K562 (cell line): ENCODE data around the gene TAF8. TPM values are rescaled to one million over a fixed set of nuclear protein-coding genes. Genes with fewer than 3 reads are reported as not detected.
A peak's percentile ranks its signal among the peaks of the same experiment; 100 is the strongest.

Experiments
- ATAC-seq: fragments of 200-7000 bp; cut with Tn5 transposase; 3 replicates; pipeline ENCODE4 v1.9.1; 2020; ENCODE audit warnings: moderate library complexity
- BruUV-seq: library from RNA; stranded (reverse); fragments of 400-500 nt; replicated peaks from 2 replicates; lab custom pipeline; 2021; lab: Mats Ljungman, UMichigan
- CTCF ChIA-PET: fragments of 300-600 bp; formaldehyde crosslinking; extraction: SDS; loops from one replicate; lab custom pipeline; 2021; ENCODE audit warnings: low intra/inter-chr PET ratio; lab: Yijun Ruan, JAX
- POLR2A ChIA-PET: fragments of 300-600, 350-650 bp; sonication (Branson Sonifier 250); formaldehyde crosslinking; extraction: SDS; loops from one replicate; lab custom pipeline; 2021; ENCODE audit warnings: antibody characterized with exemption, inconsistent platforms; lab: Yijun Ruan, JAX
- DNase-seq, 4 experiments: peaks; one replicate each; pipeline versions ENCODE4 v3.0.0 to v3.0.0-alpha.2; 2011 to 2018; ENCODE audit warnings: low spot score in 3 of 4, mixed read lengths in 3 of 4; ENCODE audit errors: extremely low read depth in 1 of 4
- FAIRE-seq: peaks from 2 replicates; lab custom pipeline; 2011; peaks lifted over from hg19 to GRCh38; lab: Jason Lieb, UNC
- H2AFZ ChIP-seq: 2 replicates; pipeline ENCODE4 v1.6.0; 2011; ENCODE audit warnings: low read depth, low read length, control low read depth, inconsistent platforms
- H3K27ac ChIP-seq: fragments of 200-600 bp; 3 replicates; pipeline ENCODE4 v1.8.0; 2011; ENCODE audit warnings: low read depth, mild to moderate bottlenecking, control low read depth, inconsistent platforms, low read length, moderate library complexity, mixed read lengths; ENCODE audit errors: extremely low read depth
- H3K27me3 ChIP-seq, 2 experiments: fragments of 300-600 bp in 1 of 2; 2 replicates in 1 of 2; 3 replicates in 1 of 2; pipeline versions ENCODE4 v1.6.0 to v1.8.0; 2011; ENCODE audit warnings: inconsistent platforms in 2 of 2, low read length in 2 of 2, mild to moderate bottlenecking in 1 of 2, mixed read lengths in 1 of 2, moderate library complexity in 1 of 2; ENCODE audit not compliant: control insufficient read depth in 2 of 2, insufficient read depth in 2 of 2
- H3K36me3 ChIP-seq: fragments of 300-600 bp; 3 replicates; pipeline ENCODE4 v1.8.0; 2011; ENCODE audit warnings: mild to moderate bottlenecking, low read length, inconsistent platforms; ENCODE audit not compliant: control insufficient read depth, insufficient read depth
- H3K4me1 ChIP-seq, 2 experiments: fragments of 200-600 bp in 1 of 2; replicated peaks in 1 of 2; 2 replicates in 1 of 2; 3 replicates in 1 of 2; pipeline versions ENCODE4 v1.5.1 to v1.8.0; 2011; ENCODE audit warnings: inconsistent platforms in 2 of 2, low read length in 2 of 2, mild to moderate bottlenecking in 1 of 2, mixed read lengths in 1 of 2, moderate library complexity in 1 of 2; ENCODE audit not compliant: control insufficient read depth in 2 of 2, insufficient read depth in 2 of 2
- H3K4me2 ChIP-seq: 2 replicates; pipeline ENCODE4 v1.6.1; 2011; ENCODE audit warnings: low read length, control low read depth, inconsistent platforms, mixed read lengths; ENCODE audit not compliant: insufficient read depth
- H3K4me3 ChIP-seq: fragments of 200-600 bp; sonication (generic), shearing (Covaris generic); 2 replicates; pipeline ENCODE4 v1.5.1; 2016; ENCODE audit warnings: control low read depth, inconsistent platforms
- H3K79me2 ChIP-seq: fragments of 200-600 bp; 3 replicates; pipeline ENCODE4 v1.8.0; 2011; ENCODE audit warnings: low read length, inconsistent platforms; ENCODE audit not compliant: control insufficient read depth, insufficient read depth
- H3K9ac ChIP-seq, 2 experiments: 2 replicates each; pipeline versions ENCODE4 v1.6.0 to v1.6.1; 2011; ENCODE audit warnings: low read depth in 2 of 2, low read length in 2 of 2, control low read depth in 1 of 2, inconsistent platforms in 1 of 2, mild to moderate bottlenecking in 1 of 2, mixed read lengths in 1 of 2; ENCODE audit not compliant: insufficient read depth in 1 of 2
- H3K9me1 ChIP-seq: one replicate; pipeline ENCODE4 v1.6.0; 2011; ENCODE audit warnings: inconsistent platforms, mild to moderate bottlenecking, low read length, moderate library complexity; ENCODE audit not compliant: control insufficient read depth, insufficient read depth
- H3K9me3 ChIP-seq: replicated peaks from 2 replicates; pipeline ENCODE4 v1.5.1; 2011; ENCODE audit warnings: low read depth, low read length, inconsistent platforms; ENCODE audit not compliant: control insufficient read depth, insufficient read depth
- H4K20me1 ChIP-seq: replicated peaks from 2 replicates; pipeline ENCODE4 v1.6.1; 2011; ENCODE audit warnings: low read length, inconsistent platforms, mixed read lengths; ENCODE audit not compliant: control insufficient read depth, insufficient read depth
- CREB3 ChIP-seq: fragments of 450-650 bp; conservative IDR thresholded peaks from 2 replicates; pipeline ENCODE4 v1.6.1; 2016; ENCODE audit warnings: missing genetic modification characterization, low read depth, mild to moderate bottlenecking, missing compliant biosample characterization, moderate library complexity
- HCFC1 ChIP-seq: IDR thresholded peaks from 2 replicates; pipeline ENCODE4 v1.6.1; 2012; ENCODE audit warnings: low read depth, low read length, improper control_type of control experiment
- HSF4 ChIP-seq: fragments of 250-450 bp; sonication (Bioruptor Pico); IDR thresholded peaks from 2 replicates; pipeline ENCODE4 v2.1.2; 2022; ENCODE audit warnings: mild to moderate bottlenecking, moderate library complexity, borderline replicate concordance
- JUND ChIP-seq, 2 experiments: IDR thresholded peaks; 2 replicates in 1 of 2; 3 replicates in 1 of 2; pipeline ENCODE4 v1.6.1; 2011; ENCODE audit warnings: borderline replicate concordance in 2 of 2, low read depth in 2 of 2, low read length in 2 of 2, improper control_type of control experiment in 1 of 2, missing biosample characterization in 1 of 2, missing genetic modification characterization in 1 of 2, missing genetic modification reagents in 1 of 2
- MCM3 ChIP-seq: fragments of 450-650 bp; IDR thresholded peaks from 2 replicates; pipeline ENCODE4 v1.6.1; 2016
- MCM5 ChIP-seq: fragments of 450-650 bp; IDR thresholded peaks from 2 replicates; pipeline ENCODE4 v1.6.1; 2016; ENCODE audit warnings: low read depth
- NR2C2 ChIP-seq, 2 experiments: fragments of 200-800 bp in 1 of 2; sonication (Bioruptor generic) in 1 of 2; sonication (generic) in 1 of 2; formaldehyde crosslinking in 1 of 2; IDR thresholded peaks; 2 replicates each; pipeline versions ENCODE4 v1.6.1 to v1.8.0; 2016 to 2022; ENCODE audit warnings: mild to moderate bottlenecking in 1 of 2, missing compliant biosample characterization in 1 of 2, missing genetic modification characterization in 1 of 2, missing genetic modification reagents in 1 of 2
- PBX2 ChIP-seq, 2 experiments: IDR thresholded peaks in 1 of 2; conservative IDR thresholded peaks in 1 of 2; 2 replicates each; pipeline ENCODE4 v1.6.1; 2016; ENCODE audit warnings: low read depth in 2 of 2, mild to moderate bottlenecking in 1 of 2, missing compliant biosample characterization in 1 of 2, missing genetic modification characterization in 1 of 2, moderate library complexity in 1 of 2
- PCBP1 ChIP-seq: fragments of 200-400 bp; formaldehyde crosslinking; IDR thresholded peaks from 2 replicates; pipeline ENCODE4 v1.6.1; 2018; ENCODE audit warnings: mild to moderate bottlenecking, low read depth, low read length; ENCODE audit not compliant: poor library complexity, severe bottlenecking
- PML ChIP-seq: IDR thresholded peaks from 2 replicates; pipeline ENCODE4 v1.6.1; 2012; ENCODE audit warnings: low read length, inconsistent platforms
- STAG1 ChIP-seq: sonication (generic); formaldehyde crosslinking; IDR thresholded peaks from 2 replicates; pipeline ENCODE4 v1.5.0; 2020; ENCODE audit warnings: missing genetic modification reagents, borderline replicate concordance
- STAT6 ChIP-seq: sonication (generic); formaldehyde crosslinking; IDR thresholded peaks from 2 replicates; pipeline ENCODE4 v1.8.1; 2023; ENCODE audit warnings: mild to moderate bottlenecking, missing genetic modification reagents
- ZBTB8A ChIP-seq: fragments of 450-650 bp; IDR thresholded peaks from 2 replicates; pipeline ENCODE4 v1.6.1; 2018; ENCODE audit warnings: mild to moderate bottlenecking, moderate library complexity; ENCODE audit not compliant: partially characterized antibody
- ZNF436 ChIP-seq: fragments of 250-450, 450-650 bp; sonication (Bioruptor Pico); formaldehyde crosslinking; IDR thresholded peaks from 2 replicates; pipeline ENCODE4 v1.7.0; 2020; ENCODE audit warnings: mild to moderate bottlenecking
- ZNF561 ChIP-seq: fragments of 450-650 bp; formaldehyde crosslinking; conservative IDR thresholded peaks from 2 replicates; pipeline ENCODE4 v1.4.0; 2020; ENCODE audit warnings: mild to moderate bottlenecking, moderate library complexity
- ZNF589 ChIP-seq: fragments of 200-800 bp; sonication (Bioruptor generic); IDR thresholded peaks from 2 replicates; pipeline ENCODE4 v1.6.1; 2016; ENCODE audit warnings: low read depth, missing genetic modification characterization, missing compliant biosample characterization
- WGBS: fragments of 100-300 bp; shearing (Covaris generic); methylation state at CpG from one replicate; pipeline ENCODE4 v1.1.6; 2016; ENCODE audit warnings: low coverage, mixed read lengths; ENCODE audit not compliant: insufficient coverage; ENCODE audit errors: missing lambda C conversion rate; 5-methylcytosine and 5-hydroxymethylcytosine counted together
- in situ Hi-C: fragments of 300-500 bp; cut with MboI; formaldehyde crosslinking; loops from 4 replicates; pipeline ENCODE4 v1.15.0; 2018; ENCODE audit warnings: inconsistent platforms, mixed read lengths
- intact Hi-C: fragments of 100-400 bp; cut with micrococcal nuclease; formaldehyde crosslinking; loops from 2 replicates; pipeline ENCODE4 v1.14.2; 2022
- polyA plus RNA-seq, 8 experiments: library from polyadenylated mRNA; depleted of rRNA in 4 of 8; stranded (reverse) in 5 of 8; unstranded in 3 of 8; fragments of >200 nt; fragmentation: Nextera tagmentation in 2 of 8; fragmentation: Illumina TruSeq in 1 of 8; extraction: Ambion mirVana in 2 of 8; extraction: Trizol in 1 of 8; gene quantifications; 2 replicates each; pipeline versions ENCODE4 v1.2.1 to v1.2.3, GENCODE V29; 2011 to 2014; ENCODE audit warnings: inconsistent platforms in 1 of 8, missing spikeins in 1 of 8
- total RNA-seq, 7 experiments: library from RNA; depleted of rRNA in 6 of 7; stranded (reverse); fragments of >200 nt in 6 of 7; fragmentation: Illumina TruSeq in 2 of 7; extraction: Trizol in 2 of 7; gene quantifications; 2 replicates each; pipeline versions ENCODE4 v1.2.1 to v1.2.3, GENCODE V29; 2011 to 2021; ENCODE audit warnings: low replicate concordance in 1 of 7

TAF8 gene
- total and polyA plus RNA-seq, 9 of the 15 experiments (the other 6 are each of a cell fraction or from before 2014, with no cell fraction given), result 29.4 to 84.0 (median 52.6) TPM

- FAIRE-seq (no peak), DNase-seq (no peak), ATAC-seq (no peak)
- WGBS, result 68% methylated on average over 12 of the region's 12 CpGs
- no peaks in the 10 kb centered on the region for H4K20me1 ChIP-seq
- POLR2A ChIA-PET, result no interaction called here
- H3K27ac ChIP-seq, result no peak overlapping the region
- BruUV-seq, result no TSS peak
- H3K4me2 ChIP-seq, result no peak overlapping the region
- in situ Hi-C loops, result no loop called here
- H3K9me3 ChIP-seq, result no peaks in the 10 kb centered on the region
- no peaks in the 10 kb centered on the region for H3K36me3 ChIP-seq
- H3K9me1 ChIP-seq, result no peaks in the 10 kb centered on the region
- no peak overlapping the region for H2AFZ ChIP-seq
- peaks cover 0 to 2% of the 10 kb centered on the region in 2 experiments; a peak in 1 of 5 replicates for H3K27me3 ChIP-seq
- no peak overlapping the region for H3K4me3 ChIP-seq
- intact Hi-C loops, result no loop called here
- H3K79me2 ChIP-seq, result no peaks in the 10 kb centered on the region
- CTCF ChIA-PET, result no interaction called here
- H3K4me1 ChIP-seq, result peaks cover 31 to 44% of the 10 kb centered on the region in 2 experiments
- peak overlapping the region in 1 of 2 experiments; percentile 35; a peak in 1 of 4 replicates for H3K9ac ChIP-seq
- no peak for TF ChIP-seq PBX2 (CRISPR knock-in tag; IDR thresholded peaks at IDR 0.05; ENCODE audit: low read depth)
- TF ChIP-seq PBX2 (tag; conservative IDR thresholded peaks at IDR 0.05; ENCODE audit: low read depth), result no peak
- no peak for TF ChIP-seq MCM5
- TF ChIP-seq ZNF589 (CRISPR knock-in tag), result no peak
- no peak for TF ChIP-seq CREB3 (tag)
- no peak for TF ChIP-seq PCBP1
- no peak for TF ChIP-seq ZNF561
- no peak for TF ChIP-seq JUND (IDR thresholded peaks at IDR 0.05; ENCODE audit: borderline replicate concordance, low read depth, low read length)
- TF ChIP-seq JUND (tag; IDR thresholded peaks at IDR 0.05; ENCODE audit: borderline replicate concordance, low read depth, low read length), result no peak
- no peak for TF ChIP-seq STAG1 (CRISPR knock-in tag)
- no peak for TF ChIP-seq MCM3
- TF ChIP-seq PML, result no peak
- TF ChIP-seq NR2C2 (CRISPR knock-in tag; IDR thresholded peaks at IDR 0.05), result no peak
- no peak for TF ChIP-seq NR2C2 (tag; IDR thresholded peaks at IDR 0.05)
- no peak for TF ChIP-seq ZBTB8A
- TF ChIP-seq HSF4 (CRISPR knock-in tag), result no peak
- TF ChIP-seq ZNF436 (CRISPR knock-in tag), result no peak
- no peak for TF ChIP-seq STAT6
- TF ChIP-seq HCFC1, result no peak
These were observed 84.8 kb downstream of the TAF8 start for GRCh38 chr6:42135161-42135560.
